Stimulated activated CD4-positive, alpha-beta T cell treated with anti-CD3 and anti-CD28 coated beads, Interleukin-1b, Interleukin-23, amount 100 ng/mL, for 1 hour (primary cell): Measurements from ENCODE around the gene XYLT1.
A peak's percentile ranks its signal among the peaks of the same experiment; 100 is the strongest.
"Not testable (repeated sequence)": the region's sequence is repeated elsewhere in the genome, so short reads cannot be mapped to it uniquely, and the experiment has no call there.

Experiments
- DNase-seq, 2 donors: peaks; one replicate each; pipeline ENCODE4 v3.0.0-alpha.2; 2020; ENCODE audit warnings: low read depth in 2 of 2

XYLT1 gene

DNA sequence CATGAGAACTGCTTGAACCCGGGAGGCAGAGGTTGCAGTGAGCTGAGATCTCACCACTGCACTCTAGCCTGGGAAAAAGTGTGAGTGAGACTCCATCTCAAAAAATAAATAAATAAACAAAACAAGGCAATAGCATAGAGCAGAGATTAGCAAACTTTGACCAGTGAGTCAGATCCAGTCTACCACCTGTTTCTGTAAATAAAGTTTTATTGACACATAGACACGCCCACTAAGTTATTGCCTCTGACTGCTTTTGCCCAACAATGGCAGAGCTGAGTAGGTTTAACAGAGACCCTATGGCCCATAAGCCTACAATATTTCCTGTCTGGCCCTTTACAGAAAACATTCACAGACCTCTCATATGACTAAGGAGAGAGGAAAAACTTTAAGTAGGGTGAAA lies 44.3 kb downstream of the XYLT1 start:
- no peak for DNase-seq

DNA sequence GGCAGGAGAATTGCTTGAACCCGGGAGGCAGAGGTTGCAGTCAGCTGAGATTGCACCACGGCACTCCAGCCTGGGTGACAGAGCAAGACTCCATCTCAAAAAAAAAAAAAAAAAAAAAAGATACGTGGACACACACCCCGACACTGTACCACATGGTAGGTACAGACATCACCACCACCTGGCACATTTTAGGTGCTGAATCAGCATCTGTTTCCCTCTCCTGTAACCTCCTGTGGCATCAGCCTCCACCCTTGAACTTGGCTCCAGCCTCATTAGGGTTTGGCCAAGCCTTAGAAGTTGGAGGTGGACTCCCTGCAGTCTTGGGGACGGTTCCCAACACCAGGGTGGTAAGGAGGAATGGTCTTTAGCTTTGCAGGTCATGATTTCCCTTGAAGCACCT lies 46.0 kb downstream of the XYLT1 start:
- DNase-seq, result no peak

DNA sequence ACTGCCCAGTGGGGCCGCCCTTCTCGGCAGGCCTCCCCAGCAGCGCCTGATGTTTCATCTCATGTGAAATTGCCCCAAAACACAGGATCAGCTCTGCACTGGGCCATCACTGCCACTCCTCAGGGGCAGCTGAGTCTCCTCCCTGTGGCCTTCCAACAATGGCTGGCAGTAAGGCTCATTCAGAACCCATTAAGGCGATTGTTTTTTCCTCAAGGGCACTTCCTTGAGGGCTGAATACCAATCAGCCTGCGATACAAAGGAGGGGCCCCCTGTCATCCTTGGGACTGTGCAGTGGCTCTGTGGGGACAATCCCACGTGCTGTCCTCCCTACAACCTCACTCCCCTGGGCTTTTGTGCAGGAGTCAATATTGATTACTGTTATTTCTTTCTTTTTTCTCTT lies 47.5 kb downstream of the XYLT1 start:
- DNase-seq, result no peak

DNA sequence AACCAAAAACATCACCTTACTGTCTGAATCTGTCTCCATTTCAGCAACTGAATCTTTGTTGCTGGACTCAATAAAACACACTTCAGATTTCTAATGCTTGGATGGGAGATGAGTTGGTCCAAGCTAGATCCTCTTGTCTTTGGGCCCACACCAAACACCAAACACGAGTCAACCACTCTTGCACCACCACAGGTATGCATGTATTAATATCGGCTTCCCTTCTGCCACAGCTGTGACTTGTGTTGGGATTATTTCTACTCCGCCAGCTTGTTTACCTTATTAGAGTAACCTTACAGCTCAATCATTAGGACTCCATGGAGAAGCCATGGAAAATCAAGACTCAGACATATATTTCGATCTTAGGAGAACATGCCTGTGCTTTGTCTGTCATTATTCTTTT lies 49.9 kb downstream of the XYLT1 start:
- DNase-seq, result no peak

DNA sequence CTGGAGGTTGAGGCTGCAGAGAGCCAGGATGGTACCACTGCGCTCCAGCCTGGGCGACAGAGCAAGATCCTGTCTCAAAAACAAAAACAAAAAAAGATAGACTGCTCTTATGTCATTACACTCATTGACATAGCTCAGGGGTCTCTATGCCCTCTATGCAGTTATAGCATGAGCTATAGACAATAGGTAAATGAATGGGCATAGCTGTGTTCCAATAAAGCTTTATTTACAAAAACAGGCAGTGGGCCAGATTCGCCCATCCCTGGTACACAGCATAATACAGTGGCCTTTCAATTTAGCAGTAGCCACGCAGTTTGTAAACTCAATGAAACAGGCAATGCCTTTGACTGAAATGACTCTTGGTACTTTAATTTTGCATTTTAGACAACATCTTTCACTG lies 51.5 kb downstream of the XYLT1 start:
- DNase-seq, result no peak

DNA sequence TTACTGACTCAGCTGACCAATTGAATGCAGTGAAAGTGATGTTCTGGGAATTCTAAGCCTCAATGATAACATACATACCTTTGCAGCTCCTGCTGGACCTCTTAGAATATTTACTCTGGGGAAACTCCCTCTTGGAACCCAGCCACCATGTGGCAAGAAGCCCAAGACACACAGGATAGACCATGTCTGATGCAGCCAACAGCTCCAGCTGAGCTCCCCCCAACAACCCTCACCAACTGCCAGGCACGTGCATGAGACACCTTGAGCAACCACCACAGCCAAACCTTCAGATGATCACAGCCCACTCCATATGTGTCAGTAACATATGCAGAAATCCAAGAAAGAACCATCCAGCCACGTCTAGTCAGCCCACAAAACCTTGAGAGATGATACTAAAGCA lies 53.0 kb downstream of the XYLT1 start:
- no peak for DNase-seq

DNA sequence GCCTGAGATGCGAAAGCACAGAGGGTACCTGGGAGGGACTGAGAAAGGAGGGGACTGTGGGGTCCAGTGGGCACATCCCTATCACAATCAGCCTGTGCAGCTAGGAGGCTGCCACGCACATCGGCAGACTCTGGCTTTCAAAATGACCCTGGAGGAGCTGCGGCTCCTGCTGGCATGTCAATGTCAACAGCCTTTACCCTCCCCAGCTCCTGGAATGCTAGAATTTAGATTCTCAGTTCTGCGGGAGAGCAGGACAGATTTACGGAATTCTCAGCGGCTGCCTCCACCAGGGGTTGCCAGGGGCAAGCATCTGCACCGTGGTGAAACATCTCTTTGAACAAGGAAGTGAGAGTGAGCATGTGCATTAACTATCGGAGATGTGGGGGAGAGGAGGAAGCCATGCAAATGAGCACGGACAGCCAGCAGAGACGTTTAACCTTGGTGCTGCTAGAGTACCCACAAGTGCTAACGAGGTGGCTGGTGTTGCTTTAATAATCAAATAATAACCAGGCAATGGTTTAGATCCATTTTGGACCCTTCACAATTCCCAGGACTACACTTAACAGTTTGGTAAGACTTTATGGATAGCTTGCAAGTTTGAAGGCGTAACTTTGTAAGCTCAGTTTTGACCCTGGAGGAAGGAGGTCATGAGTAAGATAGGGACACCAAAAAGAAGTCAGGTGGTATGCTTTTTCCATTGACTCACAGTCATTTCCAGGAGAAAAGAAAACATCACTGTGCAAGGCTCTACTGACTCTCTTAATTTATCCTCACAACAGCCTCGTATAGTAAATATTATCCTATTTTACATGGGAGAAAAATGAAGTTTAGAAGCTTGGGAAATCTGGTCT lies 54.1 kb downstream of the XYLT1 start:
- DNase-seq, result peak; percentile 2 to 9

DNA sequence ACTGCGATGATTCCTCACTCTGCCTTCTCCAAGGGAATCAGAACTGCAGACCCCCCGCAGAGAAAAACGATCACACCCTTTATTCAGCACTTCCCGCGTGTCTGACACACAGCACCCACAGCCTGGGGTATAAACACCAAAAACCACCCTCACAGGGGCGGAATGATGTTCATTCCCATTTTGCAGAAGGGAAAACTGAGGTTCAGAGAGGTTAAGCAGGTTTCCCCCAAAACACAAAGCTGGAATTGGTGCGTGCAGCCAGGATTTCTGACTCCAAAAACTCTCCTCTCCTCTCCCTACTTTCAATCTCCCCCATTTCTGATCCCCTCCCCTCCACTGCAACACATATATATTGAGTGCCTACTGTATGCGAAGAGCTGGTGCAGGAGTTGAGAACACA lies 55.8 kb downstream of the XYLT1 start:
- DNase-seq, result no peak

DNA sequence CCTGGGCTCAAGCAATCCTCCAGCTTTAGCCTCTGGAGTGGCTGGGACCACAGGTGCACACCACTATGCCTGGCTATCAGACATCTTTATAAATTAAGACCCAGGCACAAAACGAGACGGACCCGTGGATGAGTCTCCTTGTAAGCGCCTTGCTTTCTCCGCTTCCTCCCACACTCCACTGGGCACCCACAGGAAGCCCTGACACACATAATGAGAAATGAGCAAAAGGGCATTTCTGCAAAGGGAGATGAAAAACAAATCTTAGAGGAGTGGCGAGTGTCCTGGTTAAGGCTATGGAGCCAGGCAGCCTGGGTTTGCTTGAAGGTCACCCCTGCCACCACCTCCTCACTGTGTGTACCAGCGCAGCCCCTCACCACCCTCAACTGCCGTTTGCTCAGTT lies 56.3 kb downstream of the XYLT1 start:
- DNase-seq, result no peak

DNA sequence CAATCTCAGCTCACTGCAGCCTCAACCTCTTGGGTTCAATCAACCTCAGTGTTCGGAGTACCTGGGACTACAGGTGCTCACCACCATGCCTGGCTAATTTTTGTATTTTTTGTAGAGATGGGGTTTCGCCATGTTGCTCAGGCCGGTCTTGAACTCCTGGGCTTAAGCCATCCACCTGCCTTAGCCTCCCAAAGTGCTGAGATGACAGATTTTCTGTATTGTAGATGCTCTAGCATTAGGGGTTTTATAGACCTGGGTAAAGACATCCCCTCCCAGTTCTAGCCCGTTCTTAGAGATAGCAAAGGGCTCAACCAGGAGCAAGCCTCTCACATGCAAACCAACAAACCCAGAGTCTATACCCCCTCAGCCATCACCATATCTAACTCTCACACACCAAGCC lies 57.3 kb downstream of the XYLT1 start:
- no peak for DNase-seq

DNA sequence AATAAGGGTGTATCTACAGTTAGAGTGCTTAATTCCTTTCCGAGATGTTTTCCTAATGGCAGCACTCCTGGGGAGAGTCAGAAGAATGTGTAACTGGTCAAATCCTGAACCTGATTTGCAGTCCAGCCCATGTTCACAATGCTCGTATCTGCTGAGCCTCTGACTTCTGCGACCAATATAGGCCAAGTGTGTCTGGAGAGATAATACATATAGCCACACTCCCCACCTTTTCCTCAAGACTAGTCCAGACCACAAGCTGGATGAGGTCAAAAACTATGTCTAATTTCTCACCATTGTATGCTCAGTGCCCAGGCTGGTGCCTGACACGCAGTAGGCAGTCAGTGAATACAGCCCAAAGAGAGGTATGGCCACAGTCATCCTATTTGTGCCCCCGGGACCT lies 58.0 kb downstream of the XYLT1 start:
- no peak for DNase-seq

DNA sequence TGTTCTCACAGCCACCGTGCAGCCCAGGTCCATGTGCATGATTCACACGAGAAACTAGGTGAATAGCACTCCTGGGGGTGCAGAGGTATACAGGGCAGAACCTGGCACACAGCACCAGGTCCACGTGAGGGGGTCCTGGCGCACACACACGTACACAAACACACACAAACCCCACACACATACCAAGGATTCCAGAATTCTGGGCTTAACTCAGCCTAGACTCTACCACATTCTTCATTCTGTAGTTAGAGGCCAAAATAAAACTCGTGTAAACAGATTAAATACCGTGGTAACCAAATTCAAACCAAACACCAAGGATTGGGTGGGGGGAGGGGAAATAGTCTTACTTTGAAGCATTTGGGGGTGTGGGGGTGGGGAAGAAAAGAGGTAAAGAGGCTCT lies 58.5 kb downstream of the XYLT1 start:
- DNase-seq, result no peak

DNA sequence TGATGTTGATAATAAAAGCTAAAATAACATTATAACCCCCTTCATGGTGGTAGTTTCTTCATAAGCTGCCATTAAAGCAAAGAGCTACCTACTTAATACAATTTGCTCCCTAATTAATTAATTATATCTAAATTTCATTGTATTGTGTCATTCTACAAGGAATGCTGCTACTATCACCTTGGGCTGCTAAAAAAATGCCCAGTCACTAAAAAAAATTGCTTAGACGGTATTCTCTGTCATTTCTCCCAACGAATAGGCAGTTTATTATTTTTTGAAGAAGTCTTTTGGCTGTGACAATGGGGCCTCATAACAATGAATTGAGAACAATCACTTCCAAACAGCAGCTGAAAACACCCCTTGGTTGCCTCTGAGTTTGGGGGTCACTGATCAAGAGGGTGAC lies 59.5 kb downstream of the XYLT1 start:
- no peak for DNase-seq

DNA sequence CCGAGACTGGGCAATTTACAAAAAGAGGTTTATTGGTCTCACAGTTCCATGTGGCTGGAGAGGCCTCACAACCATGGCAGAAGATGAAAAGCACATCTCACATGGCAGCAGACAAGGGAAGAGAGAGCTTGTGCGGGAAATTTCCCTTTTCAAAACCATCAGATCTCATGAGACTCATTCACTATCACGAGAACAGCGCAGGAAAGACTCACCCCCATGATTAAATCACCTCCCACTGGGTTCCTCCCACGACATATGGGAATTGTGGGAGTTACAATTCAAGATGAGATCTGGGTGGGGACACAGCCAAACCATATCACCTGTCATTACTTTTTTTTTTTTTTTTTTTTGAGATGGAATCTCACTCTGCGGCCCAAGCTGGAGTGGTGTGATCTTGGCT lies 60.4 kb downstream of the XYLT1 start:
- DNase-seq, result not testable (repeated sequence)

DNA sequence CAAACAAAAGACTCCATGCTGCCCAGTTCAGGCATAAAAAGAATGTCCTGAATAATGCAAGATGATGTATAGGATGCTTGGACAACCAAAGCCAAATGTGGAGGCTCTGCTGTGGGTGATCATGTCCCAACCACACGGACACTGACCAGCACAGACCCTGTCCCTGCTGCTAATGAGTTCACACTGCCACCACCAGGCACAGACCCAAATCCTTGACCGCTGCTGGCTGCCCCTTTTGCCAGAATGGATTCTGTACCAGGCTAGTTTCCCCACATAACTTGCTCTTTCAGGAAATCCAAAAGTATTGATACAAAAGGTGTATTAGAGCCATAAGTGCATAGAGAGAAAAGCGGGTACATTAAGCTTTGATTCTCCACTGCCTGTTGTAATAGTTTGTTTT lies 60.9 kb downstream of the XYLT1 start:
- no peak for DNase-seq

DNA sequence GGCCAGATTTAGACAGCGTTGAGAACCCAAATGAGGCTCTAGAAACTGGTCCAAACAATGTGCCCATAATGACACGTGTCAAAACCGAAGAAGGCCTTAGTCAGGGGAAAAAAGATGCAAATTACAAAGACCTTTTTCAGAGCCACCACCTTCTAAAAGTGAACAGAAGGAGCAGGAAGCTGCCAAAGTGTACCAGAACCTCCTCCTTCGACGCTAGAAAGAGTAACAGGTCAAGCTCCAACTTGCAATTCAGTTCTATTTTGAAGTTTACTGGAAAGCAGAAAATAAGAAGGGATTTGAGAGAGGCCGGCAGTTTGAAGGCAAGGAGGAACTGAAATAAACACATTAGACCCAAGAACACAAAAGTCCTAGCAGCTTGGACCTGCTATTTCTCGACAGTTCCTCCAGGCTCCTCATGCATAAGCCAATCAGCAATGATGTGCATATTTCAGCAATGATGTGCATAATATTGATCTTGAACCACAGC lies 61.8 kb downstream of the XYLT1 start:
- no peak for DNase-seq

DNA sequence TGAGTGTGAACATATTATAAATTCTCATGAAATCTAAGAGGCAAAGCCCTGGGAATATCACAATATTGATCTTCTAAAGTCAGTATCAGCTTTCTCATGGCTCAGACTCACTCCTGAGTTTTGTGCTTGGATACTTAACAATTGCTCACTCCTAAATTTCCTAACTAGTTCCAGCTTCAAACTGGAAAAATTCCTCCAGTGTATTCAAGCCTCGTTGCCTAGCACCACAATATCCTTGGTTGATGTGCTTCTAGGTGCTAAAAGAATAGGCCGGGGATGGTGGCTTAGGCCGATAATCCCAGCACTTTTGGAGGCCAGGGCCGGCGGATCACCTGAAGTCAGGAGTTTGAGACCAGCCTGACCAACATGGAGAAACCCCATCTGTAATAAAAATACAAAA lies 62.5 kb downstream of the XYLT1 start:
- no peak for DNase-seq

DNA sequence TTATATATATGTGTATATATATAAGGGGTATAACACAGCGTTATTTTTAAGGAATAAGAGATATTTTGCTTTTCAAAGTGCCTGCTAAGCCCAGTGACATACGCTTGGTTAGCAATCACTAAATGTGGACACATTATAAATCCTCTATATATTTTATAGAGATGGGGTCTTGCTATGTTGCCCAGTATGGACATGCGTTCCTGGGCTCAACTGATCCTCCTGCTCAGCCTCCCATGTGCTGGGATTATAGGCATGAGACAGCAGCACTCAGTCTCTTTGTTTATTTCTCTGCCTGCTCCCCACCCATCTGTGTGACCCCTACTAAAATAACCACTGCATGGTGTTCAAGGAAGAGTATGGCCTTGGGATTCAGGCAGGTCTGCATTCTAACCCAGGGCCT lies 63.4 kb downstream of the XYLT1 start:
- DNase-seq, result no peak

DNA sequence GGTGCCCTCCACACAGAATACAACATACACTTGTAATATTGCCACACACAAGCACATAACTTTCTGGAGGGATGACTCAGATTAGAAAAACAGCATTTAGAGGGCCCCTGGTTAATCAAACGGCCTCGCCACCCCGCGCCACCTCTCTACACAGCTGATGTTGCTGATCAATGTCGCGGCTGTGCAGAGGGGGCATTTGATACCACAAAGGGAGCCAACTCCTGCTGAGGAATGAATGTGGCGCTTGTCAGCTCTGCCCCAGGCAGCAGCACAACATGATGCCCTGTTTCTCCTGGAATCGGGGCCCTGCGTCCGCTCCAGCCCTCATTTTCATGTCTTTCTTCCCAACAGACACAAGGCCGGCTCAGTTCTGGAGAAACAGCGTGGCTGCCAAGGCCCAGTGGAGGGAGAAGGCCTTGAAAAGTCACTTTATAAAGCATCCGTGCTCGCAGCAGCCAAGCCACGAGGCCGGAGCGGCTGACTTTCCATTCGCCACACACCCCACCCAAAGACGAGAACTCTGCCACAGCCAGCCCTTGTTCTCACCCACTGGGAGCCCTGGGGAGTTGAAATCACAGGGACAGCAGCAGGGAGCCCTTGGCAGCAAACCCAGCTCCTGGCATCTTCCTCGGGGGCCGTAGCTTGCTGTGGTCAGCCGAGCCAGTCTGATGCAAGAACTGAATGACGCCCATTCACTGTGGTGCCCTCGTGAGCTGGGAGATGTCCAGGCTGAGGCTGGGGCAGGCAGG lies 65.6 kb downstream of the XYLT1 start:
- no peak for DNase-seq

DNA sequence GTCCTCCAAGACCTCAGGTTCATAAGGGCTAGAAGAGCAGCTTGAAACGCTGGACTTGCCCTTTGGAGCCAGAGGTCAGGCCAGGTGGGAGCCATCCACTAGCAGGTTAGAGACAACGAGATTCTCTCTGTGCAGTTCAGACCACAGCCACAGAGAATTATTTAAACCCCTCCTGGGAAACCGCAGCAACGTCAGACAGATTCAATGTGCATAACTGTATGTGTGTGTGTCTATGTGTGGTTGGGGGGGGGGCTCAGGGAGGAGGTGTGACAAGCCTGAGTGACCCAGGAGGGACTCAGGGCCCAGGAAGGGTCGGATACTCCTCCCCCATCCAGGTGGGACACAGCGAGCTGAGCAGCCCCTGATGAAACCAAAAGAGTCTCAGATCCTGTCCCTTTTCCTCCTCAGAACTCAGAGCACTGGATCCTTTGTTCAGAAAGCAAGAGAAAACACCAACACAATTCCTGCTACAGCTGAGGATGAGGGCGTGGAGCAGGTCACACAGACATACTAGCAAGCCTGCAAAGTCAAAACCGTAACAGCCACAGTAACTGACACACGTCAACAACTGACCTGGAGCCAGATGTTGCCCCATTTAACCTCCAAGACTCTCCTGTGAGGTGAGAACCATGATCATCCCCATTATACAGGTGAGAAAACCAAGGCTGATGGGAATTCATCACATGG lies 66.8 kb downstream of the XYLT1 start:
- no peak for DNase-seq

DNA sequence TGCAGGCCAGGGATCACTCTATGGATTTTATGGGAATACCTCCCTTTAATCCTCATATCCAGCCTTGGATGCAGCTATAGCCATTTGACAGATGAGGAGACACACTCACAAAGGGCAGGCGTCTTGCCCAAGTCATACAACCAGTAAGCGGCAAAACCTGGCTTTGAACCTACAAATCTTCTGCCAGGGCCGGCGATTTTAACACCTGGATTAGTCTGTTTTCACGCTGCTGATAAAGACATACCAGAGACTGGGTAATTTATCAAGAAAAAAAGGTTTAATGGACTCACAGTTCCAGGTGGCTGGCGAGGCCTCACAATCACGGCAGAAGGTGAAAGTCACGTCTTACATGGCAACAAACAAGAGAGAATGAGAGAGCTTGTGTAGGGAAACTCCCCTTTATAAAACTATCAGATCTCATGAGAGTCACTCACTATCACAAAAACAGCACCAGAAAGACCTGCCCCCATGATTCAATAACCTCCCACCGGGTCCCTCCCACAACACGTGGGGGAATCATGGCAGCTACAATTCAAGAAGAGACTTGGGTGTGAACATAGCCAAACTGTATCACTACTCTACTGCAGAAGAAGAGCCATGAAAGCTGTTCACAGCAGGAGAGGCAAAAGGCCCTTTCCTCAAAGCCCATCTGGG lies 67.5 kb downstream of the XYLT1 start:
- DNase-seq, result no peak

DNA sequence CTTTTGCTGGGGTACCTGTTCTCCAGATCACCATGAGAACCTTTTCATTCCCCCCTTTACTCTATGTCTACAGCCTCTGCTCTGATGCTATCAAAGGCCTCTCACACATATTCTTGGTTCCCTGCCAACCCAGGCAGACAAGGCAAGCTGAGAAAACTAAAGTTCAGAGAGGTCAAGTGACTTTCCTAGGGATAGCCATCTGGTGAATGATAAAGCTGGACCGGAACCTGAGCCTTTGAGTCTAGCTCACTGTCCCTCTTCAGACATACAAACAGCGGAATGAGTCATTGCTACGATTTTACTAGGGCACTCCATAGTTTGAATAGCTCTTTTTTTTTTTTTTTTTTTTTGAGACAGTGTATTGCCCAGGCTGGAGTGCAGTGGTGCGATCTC lies 73.3 kb downstream of the XYLT1 start:
- no peak for DNase-seq
